Activated CD8-positive, alpha-beta memory T cell treated with anti-CD3 and anti-CD28 coated beads for 36 hours (primary cell): ENCODE data around the gene VGF. TPM values are rescaled to one million over a fixed set of nuclear protein-coding genes. Genes with fewer than 3 reads are reported as not detected.

Source experiments
- CTCF ChIA-PET: fragments of 350-600 bp; sonication (Branson Sonifier 250); formaldehyde crosslinking; loops from one replicate; lab custom pipeline; 2021; ENCODE audit warnings: antibody characterized with exemption; lab: Charles Lee
- POLR2A ChIA-PET: fragments of 350-600 bp; sonication (Branson Sonifier 250); formaldehyde crosslinking; loops from one replicate; lab custom pipeline; 2021; ENCODE audit warnings: antibody characterized with exemption; lab: Charles Lee
- total RNA-seq, 2 experiments: library from RNA; stranded (reverse); gene quantifications; one replicate each; pipeline ENCODE4 v1.2.3, GENCODE V29; 2021

Gene VGF
- total RNA-seq, 2 experiments from 2014 or later, result 0.08 to 0.17 TPM

GRCh38 chr7:101156866-101157589 lies 8.3 kb downstream of the VGF start:
- CTCF ChIA-PET, result interaction anchor here (0.6 to 3.7 kb wide), 6 partner anchors 8 to 978 kb away, joined by 3 to 12 read pairs (median 4); partner anchors contain the start of gene VGF
- POLR2A ChIA-PET, result interaction anchor here (0.6 to 0.7 kb wide), 3 partner anchors 24 to 268 kb away, joined by 3 to 6 read pairs (median 4); partner anchors contain the start of genes TRIM56 and UFSP1

- ChIA-PET POLR2A (interaction anchor here (0.7 kb wide), 1 partner anchor 267 kb away, joined by 6 read pairs; the partner anchor contains the start of gene UFSP1), CTCF (interaction anchor here (0.6 to 3.7 kb wide), 6 partner anchors 9 to 978 kb away, joined by 3 to 12 read pairs (median 3); partner anchors contain the start of gene VGF)
These were observed 9.1 kb downstream of the VGF start for GRCh38 chr7:101156277-101156676.

GRCh38 chr7:101155303-101155702 lies 10.1 kb downstream of the VGF start:
- ChIA-PET CTCF (interaction anchor here (0.7 to 1.3 kb wide), 4 partner anchors 10 to 558 kb away, joined by 3 to 5 read pairs (median 3); partner anchors contain the start of gene VGF), POLR2A (interaction anchor here (0.6 kb wide), 1 partner anchor 23 kb away, joined by 3 read pairs; no protein-coding TSS in a partner anchor)

GRCh38 chr7:101154693-101155102 lies 10.7 kb downstream of the VGF start:
- CTCF ChIA-PET, result interaction anchor here (0.7 to 1.3 kb wide), 3 partner anchors 17 to 559 kb away, joined by 3 to 5 read pairs (median 3); no protein-coding TSS in a partner anchor
- POLR2A ChIA-PET, result no interaction called here

GRCh38 chr7:101153969-101154692 lies 11.2 kb downstream of the VGF start, which contains the start of gene AP1S1:
Gene AP1S1, plus strand, starts transcription at chr7:101154476. Its CDS starts 39 bp downstream, at chr7:101154515.
- ChIA-PET POLR2A (no interaction called here), CTCF (interaction anchor here (0.8 to 1.2 kb wide), 3 partner anchors 10 to 38 kb away, joined by 3 to 4 read pairs (median 3); no protein-coding TSS in a partner anchor)

GRCh38 chr7:101151908-101152651 lies 13.3 kb downstream of the VGF start:
- POLR2A ChIA-PET, result no interaction called here
- CTCF ChIA-PET, result interaction anchor here (0.9 to 2.0 kb wide), 2 partner anchors 8 to 40 kb away, joined by 4 read pairs; no protein-coding TSS in a partner anchor

- ChIA-PET POLR2A (no interaction called here), CTCF (interaction anchor here (1.0 to 9.0 kb wide), 6 partner anchors 13 to 142 kb away, joined by 3 to 70 read pairs (median 4); partner anchors contain the start of gene FIS1)
These were observed 24.5 kb downstream of the VGF start for GRCh38 chr7:101140746-101141382.

- POLR2A ChIA-PET, result no interaction called here
- CTCF ChIA-PET, result interaction anchor here (1.0 to 9.0 kb wide), 5 partner anchors 13 to 142 kb away, joined by 3 to 70 read pairs (median 4); partner anchors contain the start of gene FIS1
These were observed 25.1 kb downstream of the VGF start for GRCh38 chr7:101140339-101140699.

- POLR2A ChIA-PET, result no interaction called here
- CTCF ChIA-PET, result interaction anchor here (1.1 to 1.9 kb wide), 4 partner anchors 33 to 80 kb away, joined by 3 to 6 read pairs (median 5); partner anchors contain the start of genes PLOD3 and ZNHIT1
These were observed 27.0 kb downstream of the VGF start for GRCh38 chr7:101138213-101138870.

- ChIA-PET POLR2A (no interaction called here), CTCF (interaction anchor here (0.5 to 1.9 kb wide), 6 partner anchors 11 to 875 kb away, joined by 3 to 6 read pairs (median 4); partner anchors contain the start of genes PLOD3 and ZNHIT1)
These were observed 27.6 kb downstream of the VGF start for GRCh38 chr7:101137651-101138212.

GRCh38 chr7:101134399-101134980 lies 30.9 kb downstream of the VGF start:
- CTCF ChIA-PET, result interaction anchor here (0.6 to 1.8 kb wide), 3 partner anchors 9 to 58 kb away, joined by 3 to 12 read pairs (median 5); no protein-coding TSS in a partner anchor
- POLR2A ChIA-PET, result no interaction called here

GRCh38 chr7:101133621-101134398 lies 31.6 kb downstream of the VGF start:
- POLR2A ChIA-PET, result no interaction called here
- CTCF ChIA-PET, result interaction anchor here (0.7 to 1.8 kb wide), 3 partner anchors 10 to 58 kb away, joined by 3 to 12 read pairs (median 3); no protein-coding TSS in a partner anchor

- ChIA-PET POLR2A (interaction anchor here (0.6 kb wide), 1 partner anchor 25 kb away, joined by 4 read pairs; no protein-coding TSS in a partner anchor), CTCF (interaction anchor here (1.3 to 1.8 kb wide), 2 partner anchors 10 to 56 kb away, joined by 3 to 12 read pairs; no protein-coding TSS in a partner anchor)
These were observed 32.5 kb downstream of the VGF start for GRCh38 chr7:101132626-101133600.

GRCh38 chr7:101129603-101130117 lies 35.7 kb downstream of the VGF start:
- POLR2A ChIA-PET, result no interaction called here
- CTCF ChIA-PET, result interaction anchor here (1.0 kb wide), 1 partner anchor 153 kb away, joined by 3 read pairs; no protein-coding TSS in a partner anchor
